Gastroesophageal sphincter (tissue), 4 donors: ENCODE data around the gene VKORC1L1. TPM values are rescaled to one million over a fixed set of nuclear protein-coding genes. Genes with fewer than 3 reads are reported as not detected.

Experiments
- ATAC-seq: fragments of 150-250 bp; one replicate; pipeline ENCODE4 v1.9.1; 2016; ENCODE audit warnings: mild to moderate bottlenecking, moderate library complexity
- H3K27ac ChIP-seq, 4 donors: fragments of 200-600 bp; sonication (generic) in 3 of 4; 1 replicate in 3 of 4; 2 replicates in 1 of 4; pipeline ENCODE4 v1.5.1; 2016 to 2019
- H3K27me3 ChIP-seq: fragments of 200-600 bp; sonication (generic); one replicate; pipeline ENCODE4 v1.5.1; 2019
- H3K36me3 ChIP-seq, 2 donors: fragments of 200-600 bp; sonication (generic); one replicate each; pipeline ENCODE4 v1.5.1; 2019; ENCODE audit warnings: control low read depth in 1 of 2
- H3K4me1 ChIP-seq, 3 donors: fragments of 200-600 bp; sonication (generic); 1 replicate in 2 of 3; 2 replicates in 1 of 3; pipeline ENCODE4 v1.5.1; 2016 to 2019; ENCODE audit warnings: control low read depth in 2 of 3
- H3K4me3 ChIP-seq, 2 donors: fragments of 200-600 bp; sonication (generic); one replicate each; pipeline ENCODE4 v1.5.1; 2019; ENCODE audit warnings: mild to moderate bottlenecking in 1 of 2, moderate library complexity in 1 of 2
- H3K9me3 ChIP-seq, 3 donors: fragments of 200-600 bp; sonication (generic); one replicate each; pipeline ENCODE4 v1.5.1; 2017 to 2019; ENCODE audit warnings: control low read depth in 2 of 3
- CTCF ChIP-seq, 4 experiments: fragments of 200-600 bp in 2 of 4; fragments of 450-650 bp in 2 of 4; sonication (generic) in 1 of 4; IDR thresholded peaks; one replicate each; pipeline ENCODE4 v1.5.1; 2017 to 2019; ENCODE audit warnings: antibody characterized with exemption in 4 of 4, mild to moderate bottlenecking in 2 of 4, moderate library complexity in 2 of 4
- EP300 ChIP-seq: sonication (generic); formaldehyde crosslinking; IDR thresholded peaks from one replicate; pipeline ENCODE4 v1.6.1; 2017; ENCODE audit warnings: antibody characterized with exemption, mild to moderate bottlenecking
- POLR2A ChIP-seq, 2 donors: fragments of 450-650 bp; IDR thresholded peaks; one replicate each; pipeline ENCODE4 v1.6.1; 2017; ENCODE audit warnings: antibody characterized with exemption in 2 of 2, mild to moderate bottlenecking in 2 of 2, moderate library complexity in 1 of 2
- POLR2AphosphoS5 ChIP-seq: sonication (generic); formaldehyde crosslinking; IDR thresholded peaks from one replicate; pipeline ENCODE4 v1.6.1; 2017; ENCODE audit warnings: antibody characterized with exemption
- WGBS, 2 donors: methylation state at CpG; one replicate each; pipeline ENCODE4 v1.1.5; 2018; ENCODE audit warnings: low coverage in 1 of 2; 5-methylcytosine and 5-hydroxymethylcytosine counted together
- total RNA-seq, 4 donors: library from RNA; depleted of rRNA; stranded (reverse); fragments of >200 nt; gene quantifications; one replicate each; pipeline ENCODE4 v1.1.0, GENCODE V29; 2016

The VKORC1L1 gene
- total RNA-seq, 4 donors from 2014 or later = 20.4 to 30.2 (median 25.0) TPM

DNA sequence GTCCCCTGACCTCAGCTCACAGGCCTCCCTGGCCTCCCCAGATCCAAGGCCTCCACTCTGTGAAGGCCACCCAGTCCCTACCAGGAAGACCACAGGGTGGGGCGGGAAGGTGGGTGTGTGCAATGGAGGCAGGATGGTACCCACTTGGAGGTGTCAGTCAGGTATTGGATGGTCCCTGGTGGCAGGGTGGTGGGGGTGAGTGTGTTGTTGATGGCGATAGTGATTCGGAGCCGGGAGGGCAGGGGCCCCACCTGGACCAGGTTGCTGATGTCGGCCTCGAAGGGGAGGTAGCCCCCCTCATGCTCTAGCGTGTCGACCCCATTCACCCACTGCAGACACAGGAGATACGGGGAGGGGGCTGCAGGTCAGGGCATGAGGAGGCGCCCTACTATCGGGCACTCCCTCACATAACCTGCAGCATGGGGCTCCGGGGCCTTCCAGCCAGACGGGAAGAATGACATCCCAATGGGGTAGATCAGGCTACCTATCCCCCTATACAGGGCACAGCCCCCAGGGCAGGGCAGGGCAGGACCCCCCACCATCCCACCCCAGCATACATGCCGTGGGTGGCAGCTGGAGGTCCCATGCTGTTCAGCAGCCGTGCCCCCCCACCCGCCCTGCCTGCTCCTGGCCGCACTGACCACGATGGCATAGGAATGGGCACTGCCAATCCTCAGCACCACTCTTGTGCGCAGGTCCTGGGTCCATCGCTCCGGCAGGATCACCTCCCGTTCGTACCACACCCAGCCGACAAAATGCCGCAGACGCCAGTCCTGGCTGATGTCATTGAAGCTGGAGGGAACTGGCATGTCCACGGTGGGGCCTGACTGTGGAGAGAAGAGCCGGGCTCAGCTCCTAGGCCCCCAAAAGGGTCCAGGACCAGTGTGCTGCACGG is 107.0 kb downstream of the VKORC1L1 start:
- peak overlapping the region in 1 of 2 donors; percentile 94 for H3K4me3 ChIP-seq
- peaks cover 0 to 57% of the 10 kb centered on the region in 2 donors for H3K36me3 ChIP-seq
- WGBS, 2 donors = 93 to 100% methylated on average over 2 to 6 of the region's 29 CpGs
- TF ChIP-seq POLR2A (IDR thresholded peaks at IDR 0.05) = no peak
- TF ChIP-seq POLR2AphosphoS5 = no peak
- no peak for TF ChIP-seq EP300
- TF ChIP-seq CTCF (IDR thresholded peaks at IDR 0.05) = no peak
- no peaks in the 10 kb centered on the region for H3K9me3 ChIP-seq
- H3K27me3 ChIP-seq = no peaks in the 10 kb centered on the region
- peaks cover 0 to 27% (median 13%) of the 10 kb centered on the region in 3 donors for H3K4me1 ChIP-seq
- H3K27ac ChIP-seq = peak overlapping the region in 3 of 4 donors; percentile 57 to 85 (median 83)
- ATAC-seq = no peak

GRCh38 chr7:65980478-65981250 is 107.8 kb downstream of the VKORC1L1 start:
- Histone ChIP-seq H3K36me3 (peaks cover 0 to 49% of the 10 kb centered on the region in 2 donors), H3K27me3 (no peaks in the 10 kb centered on the region), H3K4me1 (peaks cover 0 to 27% (median 13%) of the 10 kb centered on the region in 3 donors), H3K9me3 (no peaks in the 10 kb centered on the region), H3K27ac (peak overlapping the region in 3 of 4 donors; percentile 57 to 85 (median 83)), H3K4me3 (peak overlapping the region; percentile 69 to 94)
- ATAC-seq = peak; percentile 37
- TF ChIP-seq EP300 (no peak), POLR2A (IDR thresholded peaks at IDR 0.05) (no peak), CTCF (IDR thresholded peaks at IDR 0.05) (no peak), POLR2AphosphoS5 (no peak)
- WGBS, 2 donors = 34 to 50% methylated on average over 1 to 6 of the region's 11 CpGs

DNA sequence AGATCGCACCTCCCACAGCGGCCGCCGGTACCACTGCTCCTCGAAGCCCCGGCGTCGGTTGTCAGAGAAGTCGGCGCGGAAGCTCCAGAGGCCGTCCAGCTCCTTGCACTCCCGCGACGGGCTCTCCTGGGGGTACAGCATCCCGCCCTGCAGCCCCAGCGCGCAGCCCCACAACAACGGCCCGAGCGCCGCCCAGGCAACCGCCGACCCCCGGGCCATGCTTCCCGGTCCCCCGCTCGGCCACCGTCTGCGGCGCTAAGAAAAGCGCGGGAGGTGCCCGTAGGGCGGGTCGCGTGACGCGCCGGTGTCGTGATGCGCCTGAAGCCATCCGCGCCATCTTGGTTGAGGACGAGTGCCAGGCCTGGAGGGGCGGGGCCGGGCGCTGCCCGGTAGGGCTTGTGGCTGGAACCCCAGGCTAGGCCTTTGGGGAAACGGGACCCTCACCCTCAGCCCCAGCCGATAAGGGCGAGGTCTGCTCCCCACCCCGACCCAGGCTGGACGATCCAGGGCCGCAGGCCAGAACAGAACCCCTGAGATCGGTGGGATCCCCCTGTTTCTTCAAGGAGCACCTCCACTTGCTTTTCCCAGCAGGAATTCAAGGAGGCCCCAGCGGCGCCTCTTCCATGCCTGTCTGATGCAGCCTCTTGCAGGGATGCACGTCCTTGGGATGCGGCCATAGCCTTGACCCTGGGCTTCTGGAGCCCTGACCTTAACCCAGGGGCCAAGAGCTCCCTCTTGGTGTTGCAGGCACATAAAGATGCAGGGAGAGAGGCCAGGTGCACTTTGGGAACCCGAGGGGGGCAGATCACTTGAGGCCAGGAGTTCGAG is 109.3 kb downstream of the VKORC1L1 start, which contains the start of gene GUSB:
Gene GUSB (minus strand): TSS at position 249 of the 828 bp plus-strand sequence. CDS start 30 bp downstream, at position 219.
- peak; percentile 97 for ATAC-seq
- peaks cover 0 to 27% (median 13%) of the 10 kb centered on the region in 3 donors for H3K4me1 ChIP-seq
- no peaks in the 10 kb centered on the region for H3K27me3 ChIP-seq
- peak in 2 of 4 experiments; percentile 9 to 19 for TF ChIP-seq CTCF (IDR thresholded peaks at IDR 0.05)
- TF ChIP-seq EP300 = no peak
- TF ChIP-seq POLR2A (IDR thresholded peaks at IDR 0.05) = peak; percentile 72 to 74
- TF ChIP-seq POLR2AphosphoS5 = peak; percentile 88
- peak within 1 kb of the TSS; percentile 35 to 89 (median 84) for H3K27ac ChIP-seq
- 0% methylated on average over 3 of the region's 62 CpGs; no CpG with 5 or more reads in 1 of the 2 donors for WGBS, 2 donors
- peak within 1 kb of the TSS; percentile 69 to 94 for H3K4me3 ChIP-seq
- H3K36me3 ChIP-seq = peaks cover 0 to 34% of the 10 kb centered on the region in 2 donors
- H3K9me3 ChIP-seq = no peaks in the 10 kb centered on the region

GRCh38 chr7:65983965-65984658 is 111.2 kb downstream of the VKORC1L1 start:
- Histone ChIP-seq H3K9me3 (no peaks in the 10 kb centered on the region), H3K4me3 (no peak overlapping the region), H3K27me3 (no peaks in the 10 kb centered on the region), H3K27ac (no peak overlapping the region), H3K36me3 (peaks cover 0 to 14% of the 10 kb centered on the region in 2 donors), H3K4me1 (peaks cover 0 to 27% (median 13%) of the 10 kb centered on the region in 3 donors)
- no peak for ATAC-seq
- no peak for TF ChIP-seq POLR2AphosphoS5
- TF ChIP-seq POLR2A (IDR thresholded peaks at IDR 0.05) = no peak
- TF ChIP-seq CTCF (IDR thresholded peaks at IDR 0.05) = no peak
- no peak for TF ChIP-seq EP300
- 67 to 90% methylated on average over 2 to 10 of the region's 10 CpGs for WGBS, 2 donors
